Progenitor cell of endocrine pancreas (in vitro differentiated cells): Measurements from ENCODE around the gene SUMF1. TPM values are rescaled to one million over a fixed set of nuclear protein-coding genes. Genes with fewer than 3 reads are reported as not detected.

Source experiments
- DNase-seq: peaks from one replicate; pipeline ENCODE4 v3.0.0; 2021; ENCODE audit warnings: low spot score; ENCODE audit not compliant: unreplicated experiment
- H3K27ac Mint-ChIP-seq: 2 replicates; pipeline ENCODE4 v1.8.0; 2021; ENCODE audit warnings: mild to moderate bottlenecking, moderate library complexity, mixed read lengths
- H3K27me3 Mint-ChIP-seq: 2 replicates; pipeline ENCODE4 v1.8.0; 2021; ENCODE audit warnings: mixed read lengths
- H3K36me3 Mint-ChIP-seq: 2 replicates; pipeline ENCODE4 v1.8.0; 2022; ENCODE audit warnings: mixed read lengths; ENCODE audit not compliant: insufficient read depth
- H3K4me1 Mint-ChIP-seq: 2 replicates; pipeline ENCODE4 v1.8.0; 2021; ENCODE audit warnings: low read depth, mixed read lengths
- H3K4me3 Mint-ChIP-seq: 2 replicates; pipeline ENCODE4 v1.8.0; 2021; ENCODE audit warnings: low read depth, mild to moderate bottlenecking, moderate library complexity, mixed read lengths
- H3K9me3 Mint-ChIP-seq: 2 replicates; pipeline ENCODE4 v1.8.0; 2021; ENCODE audit warnings: low read depth, mixed read lengths
- total RNA-seq: library from RNA; stranded (reverse); gene quantifications from 2 replicates; pipeline ENCODE4 v1.2.1, GENCODE V29; 2021
- TF ChIP-seq, protein P1 (sequence below): fragments of 200-600 bp; sonication (generic); IDR thresholded peaks from one replicate; pipeline ENCODE4 v1.5.0; 2021; ENCODE audit warnings: antibody characterized with exemption, mild to moderate bottlenecking; ENCODE audit not compliant: unreplicated experiment

The SUMF1 gene
- total RNA-seq, 1 donor from 2014 or later: 25.0 TPM

DNA sequence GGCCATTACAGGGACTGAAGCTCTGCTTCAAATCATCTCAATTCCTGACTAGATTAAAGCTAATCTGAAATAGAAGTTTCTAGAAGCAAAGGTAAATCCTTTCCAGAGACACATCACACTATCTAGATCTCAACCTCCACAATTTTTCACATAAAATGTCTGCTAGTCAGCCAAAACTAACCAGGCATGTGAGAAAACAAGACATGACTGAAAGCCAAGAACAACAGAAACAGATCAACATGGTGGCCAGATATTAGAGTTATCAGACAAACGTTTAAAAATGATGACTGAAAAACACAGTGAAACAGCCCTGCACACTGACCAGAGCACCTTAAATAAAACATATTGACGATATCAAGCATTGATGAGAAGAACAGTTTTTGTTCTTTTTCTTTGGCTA is 59.1 kb downstream of the SUMF1 start:
- H3K4me1 Mint-ChIP-seq: peaks cover 19% of the 10 kb centered on the region
- H3K4me3 Mint-ChIP-seq: no peak overlapping the region
- H3K27me3 Mint-ChIP-seq: no peaks in the 10 kb centered on the region
- no peak for DNase-seq
- H3K27ac Mint-ChIP-seq: peak overlapping the region; percentile 90
- no peaks in the 10 kb centered on the region for H3K9me3 Mint-ChIP-seq
- H3K36me3 Mint-ChIP-seq: peaks cover 2% of the 10 kb centered on the region
- TF ChIP-seq, protein P1, sequence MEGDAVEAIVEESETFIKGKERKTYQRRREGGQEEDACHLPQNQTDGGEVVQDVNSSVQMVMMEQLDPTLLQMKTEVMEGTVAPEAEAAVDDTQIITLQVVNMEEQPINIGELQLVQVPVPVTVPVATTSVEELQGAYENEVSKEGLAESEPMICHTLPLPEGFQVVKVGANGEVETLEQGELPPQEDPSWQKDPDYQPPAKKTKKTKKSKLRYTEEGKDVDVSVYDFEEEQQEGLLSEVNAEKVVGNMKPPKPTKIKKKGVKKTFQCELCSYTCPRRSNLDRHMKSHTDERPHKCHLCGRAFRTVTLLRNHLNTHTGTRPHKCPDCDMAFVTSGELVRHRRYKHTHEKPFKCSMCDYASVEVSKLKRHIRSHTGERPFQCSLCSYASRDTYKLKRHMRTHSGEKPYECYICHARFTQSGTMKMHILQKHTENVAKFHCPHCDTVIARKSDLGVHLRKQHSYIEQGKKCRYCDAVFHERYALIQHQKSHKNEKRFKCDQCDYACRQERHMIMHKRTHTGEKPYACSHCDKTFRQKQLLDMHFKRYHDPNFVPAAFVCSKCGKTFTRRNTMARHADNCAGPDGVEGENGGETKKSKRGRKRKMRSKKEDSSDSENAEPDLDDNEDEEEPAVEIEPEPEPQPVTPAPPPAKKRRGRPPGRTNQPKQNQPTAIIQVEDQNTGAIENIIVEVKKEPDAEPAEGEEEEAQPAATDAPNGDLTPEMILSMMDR: no peak

DNA sequence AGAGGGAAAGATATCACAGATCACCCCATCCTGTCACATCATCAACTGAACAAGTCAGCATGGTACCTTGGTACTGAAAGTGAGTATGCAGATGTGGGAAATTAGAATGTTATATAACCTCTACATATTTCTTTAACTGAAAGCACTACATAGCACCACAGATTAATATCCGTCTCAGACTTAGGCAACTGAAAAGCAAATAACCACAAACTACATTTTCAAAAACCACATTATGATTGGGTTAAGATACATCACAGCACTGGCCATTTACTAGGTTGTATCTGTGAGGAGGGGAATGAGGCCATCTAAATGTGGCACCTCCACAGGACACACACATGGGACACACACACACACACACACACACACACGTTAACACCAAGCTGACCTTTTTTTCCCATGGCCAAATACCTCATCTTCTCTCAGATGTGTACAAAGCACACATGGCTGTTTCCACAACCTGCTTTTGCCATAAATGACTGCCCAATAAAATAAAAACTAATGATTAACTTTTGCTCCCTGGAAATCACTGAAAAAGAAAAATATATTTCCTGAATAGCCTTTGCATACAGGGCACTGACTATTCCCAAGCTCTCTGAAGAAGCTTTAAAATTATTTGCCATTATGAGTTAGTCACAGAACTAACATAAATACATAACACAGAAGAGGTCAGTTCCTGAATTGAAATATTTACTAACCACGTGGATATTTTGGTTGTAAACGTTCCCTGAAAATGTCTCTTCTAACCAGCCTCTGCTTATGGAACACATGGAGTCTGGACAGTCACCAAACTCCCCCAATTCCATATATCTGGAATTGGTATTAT is 60.1 kb downstream of the SUMF1 start:
- Mint-ChIP-seq H3K27ac (peak overlapping the region; percentile 90), H3K27me3 (no peaks in the 10 kb centered on the region), H3K9me3 (no peaks in the 10 kb centered on the region), H3K4me3 (no peak overlapping the region), H3K36me3 (peaks cover 2% of the 10 kb centered on the region), H3K4me1 (peaks cover 19% of the 10 kb centered on the region)
- TF ChIP-seq, protein P1: no peak
- no peak for DNase-seq

DNA sequence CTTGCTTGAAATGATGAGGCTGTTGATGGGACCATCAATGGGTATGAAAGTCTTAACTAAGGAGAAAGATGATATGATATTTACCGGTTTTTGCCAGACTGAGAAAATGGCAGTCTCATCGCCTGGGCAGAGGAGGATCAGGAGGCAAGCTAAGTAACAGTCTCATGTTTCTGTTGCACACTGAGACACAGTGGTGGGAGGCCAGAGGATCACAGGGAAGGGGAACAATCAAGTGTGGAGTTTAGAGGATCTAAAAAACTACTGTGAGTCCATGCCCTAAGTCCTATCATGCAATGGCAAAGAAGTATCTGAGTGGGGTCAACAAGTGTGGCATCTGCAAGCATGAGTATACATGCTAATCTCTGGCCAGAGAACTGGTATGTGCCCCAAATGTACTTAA is 62.2 kb downstream of the SUMF1 start:
- TF ChIP-seq, protein P1: no peak
- Mint-ChIP-seq H3K27ac (no peak overlapping the region), H3K36me3 (peaks cover 5% of the 10 kb centered on the region), H3K9me3 (no peaks in the 10 kb centered on the region), H3K4me3 (no peak overlapping the region), H3K27me3 (no peaks in the 10 kb centered on the region), H3K4me1 (peaks cover 19% of the 10 kb centered on the region)
- DNase-seq: no peak

DNA sequence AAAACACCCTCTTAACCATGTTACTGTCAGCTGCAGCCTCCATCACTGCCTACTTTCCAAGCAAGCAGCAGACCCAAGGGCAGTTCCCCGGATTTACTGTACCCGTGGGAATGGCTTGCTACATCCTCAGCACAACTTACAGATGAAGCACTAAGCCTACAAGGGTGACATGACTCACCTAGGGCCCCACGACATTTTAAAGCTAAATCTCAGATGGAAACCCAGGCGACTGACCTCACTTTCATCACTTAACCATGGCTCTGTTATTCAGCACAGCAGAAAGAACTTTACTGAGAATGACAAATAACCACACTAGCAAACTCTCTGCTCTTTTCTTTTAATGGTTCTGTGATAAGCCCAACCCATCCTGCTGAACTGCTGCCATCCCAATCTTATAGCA is 65.6 kb downstream of the SUMF1 start:
- Mint-ChIP-seq H3K27me3 (no peaks in the 10 kb centered on the region), H3K4me3 (no peak overlapping the region), H3K4me1 (peaks cover 2% of the 10 kb centered on the region), H3K9me3 (no peaks in the 10 kb centered on the region), H3K36me3 (peaks cover 2% of the 10 kb centered on the region), H3K27ac (no peak overlapping the region)
- DNase-seq: no peak
- TF ChIP-seq, protein P1: no peak

DNA sequence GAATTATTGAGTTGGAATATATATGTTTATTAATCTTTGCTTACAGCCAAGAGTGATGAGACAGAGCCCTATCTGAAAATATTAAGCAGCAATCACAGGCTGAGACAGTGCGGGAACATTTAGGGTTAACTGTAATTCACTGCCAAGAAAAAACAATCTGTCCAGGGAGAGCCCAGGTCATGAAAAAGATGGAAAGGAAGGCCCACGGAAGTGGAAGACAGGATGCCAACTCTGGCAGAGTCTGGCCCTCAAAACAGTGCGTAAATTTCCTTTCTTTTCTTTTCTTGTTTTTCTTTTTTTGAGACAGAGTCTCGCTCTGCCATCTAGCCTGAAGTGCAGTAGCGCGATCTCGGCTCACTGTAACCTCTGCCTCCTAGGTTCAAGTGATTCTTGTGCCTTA is 67.6 kb downstream of the SUMF1 start:
- H3K36me3 Mint-ChIP-seq: peaks cover 2% of the 10 kb centered on the region
- no peaks in the 10 kb centered on the region for H3K4me1 Mint-ChIP-seq
- no peaks in the 10 kb centered on the region for H3K27me3 Mint-ChIP-seq
- DNase-seq: no peak
- no peak overlapping the region for H3K27ac Mint-ChIP-seq
- H3K9me3 Mint-ChIP-seq: no peaks in the 10 kb centered on the region
- TF ChIP-seq, protein P1: no peak
- no peak overlapping the region for H3K4me3 Mint-ChIP-seq
